Large intestine (tissue), 3 donors: ENCODE results near the gene TAF1D. TPM values are rescaled to one million over a fixed set of nuclear protein-coding genes. Genes with fewer than 3 reads are reported as not detected.
"Not testable (repeated sequence)": the region's sequence is repeated elsewhere in the genome, so short reads cannot be mapped to it uniquely, and the experiment has no call there.

Experiments
- DNase-seq, 2 donors: peaks; one replicate each; pipeline versions ENCODE4 v3.0.0 to v3.0.0-alpha.2; 2013
- H3K27ac ChIP-seq: one replicate; pipeline ENCODE4 v1.5.1; 2013; ENCODE audit warnings: low read length
- H3K27me3 ChIP-seq: 2 replicates; pipeline ENCODE4 v1.6.1; 2013; ENCODE audit warnings: low read length; ENCODE audit not compliant: control insufficient read depth, insufficient read depth
- H3K36me3 ChIP-seq: 2 replicates; pipeline ENCODE4 v1.6.1; 2013; ENCODE audit warnings: low read length; ENCODE audit not compliant: control insufficient read depth, insufficient read depth
- H3K4me1 ChIP-seq: one replicate; pipeline ENCODE4 v1.6.1; 2013; ENCODE audit warnings: low read length; ENCODE audit not compliant: control insufficient read depth, insufficient read depth
- H3K4me3 ChIP-seq: one replicate; pipeline ENCODE4 v1.5.1; 2013; ENCODE audit warnings: low read length
- H3K9me3 ChIP-seq: one replicate; pipeline ENCODE4 v1.6.1; 2013; ENCODE audit warnings: mild to moderate bottlenecking, low read depth, low read length, moderate library complexity; ENCODE audit not compliant: control insufficient read depth
- WGBS: methylation state at CpG from one replicate; pipeline ENCODE4 v1.1.5; 2013; ENCODE audit warnings: low lambda C conversion rate; ENCODE audit not compliant: insufficient coverage; 5-methylcytosine and 5-hydroxymethylcytosine counted together
- polyA plus RNA-seq: library from polyadenylated mRNA; unstranded; fragments of 120-200 nt; gene quantifications from one replicate; pipeline ENCODE4 v1.2.1, GENCODE V29; 2013

Gene TAF1D
- polyA plus RNA-seq, 1 donor = 176 TPM

DNA sequence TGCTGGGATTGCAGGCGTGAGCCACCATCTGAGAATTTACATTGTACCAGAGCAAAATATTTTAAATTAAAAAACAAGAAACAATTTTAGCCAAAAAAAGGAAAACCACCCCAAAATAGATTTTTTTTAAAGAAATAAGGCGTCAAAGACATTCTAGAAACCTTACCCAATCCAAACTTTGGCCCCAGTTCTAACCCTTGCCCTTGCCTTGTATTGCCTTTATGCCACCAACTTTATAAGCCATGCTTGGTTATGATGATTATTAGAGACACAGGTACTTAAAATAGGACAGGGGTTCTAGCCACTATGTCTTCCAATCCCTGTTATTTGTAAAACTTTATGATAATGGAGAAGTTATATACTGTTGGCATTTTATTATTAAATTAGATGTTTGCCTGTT is 11.9 kb upstream of the TAF1D start:
- Histone ChIP-seq H3K36me3 (peaks cover 45% of the 10 kb centered on the region), H3K4me1 (no peaks in the 10 kb centered on the region), H3K27me3 (no peaks in the 10 kb centered on the region), H3K4me3 (no peak overlapping the region), H3K9me3 (peaks cover 2% of the 10 kb centered on the region), H3K27ac (no peak overlapping the region)
- 83% methylated on average over 1 of the region's 2 CpGs for WGBS
- no peak for DNase-seq

DNA sequence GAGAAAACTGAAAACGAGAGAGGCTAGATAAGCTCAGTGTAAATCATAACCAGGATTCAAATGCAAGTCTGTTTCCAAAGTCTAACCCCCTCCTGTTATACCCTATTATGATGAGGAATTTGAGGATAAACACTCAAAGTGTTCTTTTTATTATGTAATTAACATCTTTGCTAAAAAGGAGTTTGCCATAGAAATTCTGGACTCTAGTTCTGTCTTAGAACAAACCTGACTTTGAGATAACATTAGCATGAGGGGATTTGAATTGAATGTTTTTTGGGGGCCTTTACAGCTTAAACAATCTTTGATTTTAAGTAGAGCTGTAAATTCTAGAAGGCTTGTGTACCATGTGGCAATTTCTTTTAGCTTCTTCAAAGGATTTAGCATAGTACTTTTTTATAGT is 9.7 kb upstream of the TAF1D start:
- Histone ChIP-seq H3K9me3 (no peaks in the 10 kb centered on the region), H3K4me3 (no peak overlapping the region), H3K36me3 (peaks cover 25% of the 10 kb centered on the region), H3K27me3 (no peaks in the 10 kb centered on the region), H3K4me1 (peaks cover 8% of the 10 kb centered on the region), H3K27ac (no peak overlapping the region)
- WGBS = 100% methylated on average over 1 of the region's 1 CpG
- DNase-seq = no peak

DNA sequence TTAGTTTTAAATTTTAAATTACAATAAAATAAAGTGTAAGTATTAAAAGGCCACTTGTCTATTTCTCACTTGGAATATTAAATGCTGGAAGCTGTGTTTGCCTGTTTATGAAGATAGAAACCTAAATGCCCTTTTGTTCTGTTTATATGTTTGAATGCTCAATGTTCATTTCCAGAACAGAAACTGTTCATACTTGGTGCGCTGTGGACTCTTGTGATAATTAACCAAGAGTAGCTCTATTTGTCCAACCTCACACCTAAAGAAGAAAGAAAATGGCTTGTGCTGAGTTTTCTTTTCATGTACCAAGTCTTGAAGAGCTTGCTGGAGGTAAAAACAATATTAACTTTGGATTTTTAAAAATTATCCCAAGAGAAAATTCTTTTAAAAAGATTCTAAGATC is 5.8 kb upstream of the TAF1D start:
- Histone ChIP-seq H3K9me3 (no peaks in the 10 kb centered on the region), H3K27me3 (no peaks in the 10 kb centered on the region), H3K27ac (peak overlapping the region; percentile 72), H3K4me1 (peaks cover 22% of the 10 kb centered on the region), H3K36me3 (peaks cover 12% of the 10 kb centered on the region), H3K4me3 (no peak overlapping the region)
- 20% methylated on average over 1 of the region's 1 CpG for WGBS
- DNase-seq = peak in 1 of 2 donors; percentile 37

DNA sequence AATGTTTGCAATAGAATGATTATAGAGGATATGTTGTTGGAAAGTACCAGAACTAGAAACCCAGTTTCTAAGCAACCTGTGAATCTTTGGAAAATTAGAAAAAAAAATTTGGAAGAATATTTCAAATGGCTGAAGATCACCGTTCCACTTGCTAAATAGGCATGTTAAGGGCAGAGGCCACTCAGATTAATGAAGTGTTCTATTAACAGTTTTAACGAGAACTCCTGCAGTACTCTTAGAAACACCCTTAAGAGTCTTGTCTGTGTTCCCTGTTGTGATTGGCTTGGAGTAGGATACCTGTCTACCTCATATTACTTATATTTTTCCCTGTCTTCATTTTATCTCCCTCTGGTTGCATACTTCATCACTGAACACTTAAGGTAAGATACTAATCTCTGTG is 4.8 kb upstream of the TAF1D start:
- Histone ChIP-seq H3K9me3 (no peaks in the 10 kb centered on the region), H3K36me3 (peaks cover 11% of the 10 kb centered on the region), H3K4me3 (no peak overlapping the region), H3K27ac (peak overlapping the region; percentile 78), H3K27me3 (no peaks in the 10 kb centered on the region), H3K4me1 (peaks cover 22% of the 10 kb centered on the region)
- peak in 1 of 2 donors; percentile 26 for DNase-seq
- WGBS = no CpG with 5 or more reads among the region's 2 CpGs

DNA sequence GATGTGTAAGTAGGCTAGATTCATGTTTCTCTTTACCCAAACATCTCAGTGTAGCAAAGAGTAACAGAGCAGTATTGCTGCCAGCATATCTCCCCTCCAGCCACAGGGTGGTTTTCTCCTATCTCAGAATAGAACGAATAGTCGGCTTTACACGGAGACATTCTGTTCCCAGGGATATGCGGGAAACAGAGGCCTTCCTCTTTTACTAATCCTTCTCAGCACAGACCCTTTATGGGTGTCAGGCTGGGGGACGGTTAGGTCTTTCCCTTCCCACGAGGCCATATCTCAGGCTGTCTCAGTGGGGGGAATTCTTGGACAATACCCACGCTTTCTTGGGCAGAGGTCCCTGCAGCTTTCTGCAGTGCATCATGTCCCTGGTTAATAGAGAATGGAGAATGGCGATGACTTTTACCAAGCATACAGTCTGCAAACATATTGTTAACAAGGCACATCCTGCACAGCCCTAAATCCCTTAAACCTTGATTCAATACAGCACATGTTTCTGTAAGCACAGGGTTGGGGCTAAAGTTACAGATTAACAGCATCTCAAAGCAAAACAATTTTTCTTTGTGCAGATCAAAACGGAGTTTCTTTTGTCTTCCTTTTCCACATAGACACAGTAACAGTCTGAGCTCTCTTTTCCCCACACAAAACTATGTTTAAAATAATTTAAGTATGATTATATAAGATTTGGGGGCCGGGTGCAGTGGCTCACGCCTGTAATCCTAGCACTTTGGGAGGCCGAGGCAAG is 3.9 kb upstream of the TAF1D start:
- Histone ChIP-seq H3K4me3 (peak overlapping the region; percentile 14), H3K36me3 (peaks cover 11% of the 10 kb centered on the region), H3K4me1 (peaks cover 22% of the 10 kb centered on the region), H3K27ac (peak overlapping the region; percentile 78)
- H3K27me3 ChIP-seq, H3K9me3 ChIP-seq: not testable (repeated sequence)
- peak in 1 of 2 donors; percentile 49 for DNase-seq
- no CpG with 5 or more reads among the region's 12 CpGs for WGBS

DNA sequence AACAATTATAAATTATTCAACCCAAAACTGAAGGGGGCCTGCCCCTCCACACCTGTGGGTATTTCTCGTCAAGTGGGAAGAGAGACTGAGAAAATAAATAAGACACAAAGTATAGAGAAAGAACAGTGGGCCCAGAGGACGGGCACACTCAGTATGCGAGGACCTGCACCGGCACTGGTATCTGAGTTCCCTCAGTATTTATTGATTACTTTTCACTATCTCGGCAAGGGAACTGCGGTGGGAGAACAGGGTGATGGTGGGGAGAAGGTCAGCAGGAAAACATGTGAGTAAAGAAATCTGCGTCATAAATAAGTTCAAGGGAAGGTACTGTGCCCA is 3.3 kb upstream of the TAF1D start:
- Histone ChIP-seq H3K36me3 (peaks cover 11% of the 10 kb centered on the region), H3K9me3 (no peaks in the 10 kb centered on the region), H3K4me1 (peaks cover 22% of the 10 kb centered on the region), H3K27ac (peak overlapping the region; percentile 78), H3K4me3 (peak overlapping the region; percentile 2), H3K27me3 (no peaks in the 10 kb centered on the region)
- DNase-seq = no peak
- 36% methylated on average over 1 of the region's 7 CpGs for WGBS

DNA sequence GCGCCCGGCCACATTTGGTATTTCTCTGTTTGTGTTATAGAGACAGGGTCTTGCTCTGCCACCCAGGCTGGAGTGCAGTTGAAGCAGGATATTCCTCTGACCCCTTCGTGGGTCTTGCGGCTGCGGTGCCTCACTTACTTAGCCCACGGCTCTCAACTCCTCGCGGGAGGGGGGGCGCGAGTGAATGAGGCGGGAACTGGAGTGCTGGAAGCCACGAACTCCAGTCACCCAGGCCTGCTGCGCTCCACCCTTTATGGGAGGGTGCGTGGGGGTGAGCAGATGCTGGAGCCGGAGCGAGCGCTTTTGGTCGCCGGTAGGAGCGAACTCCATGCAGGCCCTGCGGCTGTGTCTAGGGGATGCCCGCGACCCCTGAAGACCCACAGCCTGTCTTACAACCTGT is 2.0 kb upstream of the TAF1D start:
- Histone ChIP-seq H3K9me3 (no peaks in the 10 kb centered on the region), H3K4me1 (peaks cover 22% of the 10 kb centered on the region), H3K27ac (no peak overlapping the region), H3K4me3 (no peak overlapping the region), H3K36me3 (peaks cover 12% of the 10 kb centered on the region), H3K27me3 (no peaks in the 10 kb centered on the region)
- WGBS = no CpG with 5 or more reads among the region's 23 CpGs
- peak; percentile 21 to 44 for DNase-seq

DNA sequence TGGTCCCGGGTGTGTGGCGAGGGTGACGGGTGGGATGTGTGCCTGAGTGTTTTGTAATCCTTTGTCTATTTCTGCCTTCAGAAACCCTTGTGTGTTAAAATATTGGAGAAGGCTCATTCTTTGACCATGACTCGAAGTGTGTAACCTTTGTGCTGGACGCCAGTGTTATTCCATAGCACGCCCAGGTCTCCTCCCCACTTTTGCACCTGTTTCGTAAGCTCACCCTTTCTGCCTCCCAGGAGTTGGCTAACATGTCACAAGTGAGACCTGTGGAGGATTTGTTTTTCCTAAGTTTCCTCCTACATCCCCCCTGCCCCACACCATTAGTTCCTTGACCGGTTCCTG is 559 bp upstream of the TAF1D start:
- Histone ChIP-seq H3K4me1 (peaks cover 17% of the 10 kb centered on the region), H3K27ac (peak overlapping the region; percentile 99), H3K9me3 (no peaks in the 10 kb centered on the region), H3K36me3 (peaks cover 22% of the 10 kb centered on the region), H3K27me3 (no peaks in the 10 kb centered on the region), H3K4me3 (peak overlapping the region; percentile 96)
- peak; percentile 78 to 90 for DNase-seq
- no CpG with 5 or more reads among the region's 8 CpGs for WGBS

DNA sequence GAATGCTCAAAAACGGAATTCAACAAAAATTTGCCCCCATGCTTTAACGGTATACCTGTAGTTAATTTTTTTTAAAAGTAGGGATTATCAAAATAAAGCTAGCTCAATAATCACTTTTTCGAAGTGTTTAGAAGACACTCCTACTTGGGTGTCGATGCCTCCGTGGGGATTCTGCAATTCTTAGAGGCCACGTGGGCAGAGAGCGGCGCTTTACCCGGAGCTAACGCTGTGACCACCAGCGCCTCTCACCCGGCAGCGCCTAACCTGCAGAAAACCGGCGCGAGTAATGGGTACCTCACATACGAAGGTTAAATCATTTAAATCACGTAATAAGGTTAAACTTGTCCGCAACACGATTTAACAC is 583 bp downstream of the TAF1D start:
- H3K4me1 ChIP-seq = peaks cover 15% of the 10 kb centered on the region
- DNase-seq = peak in 1 of 2 donors; percentile 66
- no peaks in the 10 kb centered on the region for H3K27me3 ChIP-seq
- peak overlapping the region; percentile 96 for H3K4me3 ChIP-seq
- H3K36me3 ChIP-seq = peaks cover 29% of the 10 kb centered on the region
- peak overlapping the region; percentile 99 for H3K27ac ChIP-seq
- WGBS = no CpG with 5 or more reads among the region's 20 CpGs
- H3K9me3 ChIP-seq = no peaks in the 10 kb centered on the region

DNA sequence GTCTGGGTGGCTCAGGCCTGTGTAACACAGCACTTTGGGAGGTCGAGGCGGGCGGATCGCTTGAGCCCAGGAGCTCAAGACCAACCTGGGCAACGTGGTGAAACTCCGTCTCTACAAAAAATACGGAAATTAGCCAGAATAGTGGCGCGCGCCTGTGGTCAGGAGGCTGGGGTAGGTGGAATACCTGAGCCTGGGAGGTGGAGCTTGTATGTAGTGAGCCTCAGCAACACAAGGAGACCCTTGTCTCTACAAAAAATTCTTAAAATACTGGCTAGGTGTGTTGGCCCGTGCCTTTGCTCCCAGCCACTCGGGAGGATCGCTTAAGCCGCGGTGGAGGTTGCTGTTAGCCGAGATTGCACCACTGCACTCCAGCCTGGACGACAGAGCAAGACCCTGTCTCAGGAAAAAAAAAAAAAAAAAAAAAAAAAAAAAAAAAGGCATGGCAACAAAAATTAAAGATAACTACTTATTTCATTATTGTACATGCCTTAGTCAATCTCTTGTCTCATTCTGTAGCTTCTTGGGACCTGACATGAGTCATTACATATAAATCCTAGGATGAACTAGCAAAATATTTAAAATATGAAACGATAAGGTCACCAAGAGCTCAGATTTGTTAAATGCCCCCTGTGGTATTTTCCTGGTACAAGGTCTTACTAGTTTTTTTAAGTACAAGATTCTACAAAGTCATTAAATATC is 1.1 kb downstream of the TAF1D start:
- H3K36me3 ChIP-seq = peaks cover 33% of the 10 kb centered on the region

More for the DNA sequence above, 1.1 kb downstream of the TAF1D start:
- DNase-seq = peak in 1 of 2 donors; percentile 59
- peak overlapping the region; percentile 99 for H3K27ac ChIP-seq
- H3K4me3 ChIP-seq = peak overlapping the region; percentile 96
- H3K4me1 ChIP-seq = peaks cover 15% of the 10 kb centered on the region
- 0% methylated on average over 3 of the region's 18 CpGs for WGBS
- no peaks in the 10 kb centered on the region for H3K9me3 ChIP-seq
- H3K27me3 ChIP-seq = no peaks in the 10 kb centered on the region
